ENCODE measurements around the gene DOCK3.

DNA sequence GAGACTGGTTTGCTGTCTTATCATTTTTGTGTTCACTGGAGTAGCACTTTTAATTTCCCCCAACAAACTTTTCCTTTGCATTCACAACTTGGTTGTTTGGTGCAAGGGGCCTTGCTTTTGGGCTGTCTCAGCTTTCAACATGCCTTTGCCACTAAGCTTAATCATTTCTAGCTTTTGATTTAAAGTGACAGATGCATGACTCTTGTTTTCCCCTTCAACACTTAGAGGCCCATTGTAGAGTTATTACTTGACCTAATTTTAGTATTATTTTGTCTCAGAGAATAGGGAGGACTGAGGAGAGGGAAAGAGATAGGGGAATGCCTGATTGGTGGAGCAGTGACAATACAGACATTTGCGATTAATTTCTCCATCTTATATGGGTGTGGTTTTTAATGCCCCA is 370.3 kb downstream of the DOCK3 start:
- TF ChIP-seq, protein P1, sequence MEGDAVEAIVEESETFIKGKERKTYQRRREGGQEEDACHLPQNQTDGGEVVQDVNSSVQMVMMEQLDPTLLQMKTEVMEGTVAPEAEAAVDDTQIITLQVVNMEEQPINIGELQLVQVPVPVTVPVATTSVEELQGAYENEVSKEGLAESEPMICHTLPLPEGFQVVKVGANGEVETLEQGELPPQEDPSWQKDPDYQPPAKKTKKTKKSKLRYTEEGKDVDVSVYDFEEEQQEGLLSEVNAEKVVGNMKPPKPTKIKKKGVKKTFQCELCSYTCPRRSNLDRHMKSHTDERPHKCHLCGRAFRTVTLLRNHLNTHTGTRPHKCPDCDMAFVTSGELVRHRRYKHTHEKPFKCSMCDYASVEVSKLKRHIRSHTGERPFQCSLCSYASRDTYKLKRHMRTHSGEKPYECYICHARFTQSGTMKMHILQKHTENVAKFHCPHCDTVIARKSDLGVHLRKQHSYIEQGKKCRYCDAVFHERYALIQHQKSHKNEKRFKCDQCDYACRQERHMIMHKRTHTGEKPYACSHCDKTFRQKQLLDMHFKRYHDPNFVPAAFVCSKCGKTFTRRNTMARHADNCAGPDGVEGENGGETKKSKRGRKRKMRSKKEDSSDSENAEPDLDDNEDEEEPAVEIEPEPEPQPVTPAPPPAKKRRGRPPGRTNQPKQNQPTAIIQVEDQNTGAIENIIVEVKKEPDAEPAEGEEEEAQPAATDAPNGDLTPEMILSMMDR (IDR thresholded peaks at IDR 0.05), result no peak
- TF ChIP-seq EP300 (IDR thresholded peaks at IDR 0.05) (no peak), POLR2A (IDR thresholded peaks at IDR 0.05) (no peak)
